ENCODE measurements around the gene SPAST. TPM values are rescaled to one million over a fixed set of nuclear protein-coding genes. Genes with fewer than 3 reads are reported as not detected.

SPAST gene
- total RNA-seq, 1 experiment from 2014 or later: 16.2 TPM

DNA sequence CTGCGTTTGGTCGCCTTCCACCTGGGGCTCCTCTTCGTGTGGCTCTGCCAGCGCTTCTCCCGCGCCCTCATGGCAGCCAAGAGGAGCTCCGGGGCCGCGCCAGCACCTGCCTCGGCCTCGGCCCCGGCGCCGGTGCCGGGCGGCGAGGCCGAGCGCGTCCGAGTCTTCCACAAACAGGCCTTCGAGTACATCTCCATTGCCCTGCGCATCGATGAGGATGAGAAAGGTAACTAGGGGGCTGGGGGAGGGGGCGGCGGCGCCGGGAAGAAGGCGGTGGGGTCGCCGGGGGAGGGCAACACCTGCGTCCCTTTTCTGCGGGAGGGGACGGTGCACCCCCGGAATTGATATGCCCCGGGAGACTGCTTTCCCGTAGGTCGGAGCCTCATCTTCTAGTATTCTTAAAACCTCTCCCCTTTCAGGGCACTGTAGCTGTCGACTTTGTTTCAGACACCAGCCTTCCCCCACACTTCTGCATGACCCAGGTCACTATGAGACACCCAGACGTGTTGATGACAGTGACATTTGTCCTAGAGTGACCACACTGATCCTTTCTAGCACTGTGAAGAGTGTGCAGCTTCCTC is 755 bp downstream of the SPAST start:
- ChIA-PET POLR2A (interaction anchor here (1.0 to 2.7 kb wide), 5 partner anchors 7 to 102 kb away, joined by 3 to 20 read pairs (median 3); partner anchors contain the start of genes DPY30 and SLC30A6), CTCF (interaction anchor here (1.0 to 1.3 kb wide), 3 partner anchors 10 to 72 kb away, joined by 4 to 5 read pairs (median 5); no protein-coding TSS in a partner anchor), RAD21 (ENCODE audit: low non-redundant PET in 1 of 2, low total read pairs in 2 of 2, uncharacterized antibody in 2 of 2, unreplicated experiment in 2 of 2) (interaction anchor here (0.7 to 0.8 kb wide), 2 partner anchors 101 to 180 kb away, joined by 3 read pairs; partner anchors contain the start of gene SLC30A6 (in 1 of the 2))
- Histone ChIP-seq H3K27me3 (ENCODE audit: insufficient read depth, low read length) (no peaks in the 10 kb centered on the region), H3K79me2 (ENCODE audit: insufficient read depth, low read length) (no peaks in the 10 kb centered on the region), H2AFZ (ENCODE audit: low read depth, low read length, poor library complexity, severe bottlenecking) (no peak overlapping the region), H3K36me3 (ENCODE audit: control insufficient read depth in 1 of 2, insufficient read depth in 2 of 2, low read length in 2 of 2) (no peaks in the 10 kb centered on the region), H3K27ac (ENCODE audit: low read depth, low read length) (peak overlapping the region; percentile 69), H3K9me3 (ENCODE audit: control insufficient read depth in 1 of 2, insufficient read depth in 1 of 2, low read depth in 1 of 2, low read length in 2 of 2) (no peaks in the 10 kb centered on the region), H3K4me1 (ENCODE audit: control insufficient read depth in 1 of 2, insufficient read depth in 2 of 2, low read length in 2 of 2) (peaks cover 0 to 17% of the 10 kb centered on the region in 2 experiments; a peak in 2 of 4 replicates), H3K9ac (ENCODE audit: low read length) (peak overlapping the region; percentile 76), H3K9me2 (ENCODE audit: insufficient read depth) (no peaks in the 10 kb centered on the region), H3K4me2 (ENCODE audit: low read length) (peak overlapping the region; percentile 87), H3K4me3 (replicated peaks in 1 of 2; ENCODE audit: low read depth in 1 of 2, low read length in 2 of 2) (peak overlapping the region; percentile 62 to 85), H4K20me1 (ENCODE audit: insufficient read depth) (no peaks in the 10 kb centered on the region)
- DNase-seq (ENCODE audit: low read depth, low spot score): no peak
- BruUV-seq (replicated peaks): no TSS peak
- TF ChIP-seq, protein P1, sequence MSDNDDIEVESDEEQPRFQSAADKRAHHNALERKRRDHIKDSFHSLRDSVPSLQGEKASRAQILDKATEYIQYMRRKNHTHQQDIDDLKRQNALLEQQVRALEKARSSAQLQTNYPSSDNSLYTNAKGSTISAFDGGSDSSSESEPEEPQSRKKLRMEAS (IDR thresholded peaks at IDR 0.05): no peak
- TF ChIP-seq ZFX (IDR thresholded peaks at IDR 0.05) (peak; percentile 33; the same call in 1 of the 2 replicates), POLR2A (IDR thresholded peaks at IDR 0.05; ENCODE audit: borderline replicate concordance, extremely low read depth, insufficient read depth, insufficient read length) (peak; percentile 12)
- intact Hi-C loops (cut with micrococcal nuclease): no loop called here
- ATAC-seq: no peak

DNA sequence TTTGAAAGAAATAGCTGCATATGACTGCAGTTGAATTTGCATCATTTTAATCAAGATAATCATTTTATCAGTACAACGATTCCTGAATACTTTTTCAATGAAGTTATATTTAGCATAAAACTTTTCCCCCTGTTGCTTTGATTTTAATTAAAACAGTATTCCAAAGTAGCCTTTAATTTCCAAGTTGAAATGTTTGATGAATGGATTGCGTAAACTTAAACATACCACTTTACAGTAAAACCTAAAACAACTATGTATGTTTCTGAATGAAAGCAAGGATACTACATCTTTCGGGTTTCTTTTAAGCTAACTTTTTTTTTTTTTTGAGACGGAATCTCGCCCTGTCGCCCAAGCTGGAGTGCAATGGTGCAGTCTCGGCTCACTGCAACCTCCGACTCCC is 1.4 kb downstream of the SPAST start:
- peak overlapping the region; percentile 76 for H3K9ac ChIP-seq (ENCODE audit: low read length)
- H4K20me1 ChIP-seq (ENCODE audit: insufficient read depth): no peaks in the 10 kb centered on the region
- BruUV-seq (replicated peaks): no TSS peak
- H3K79me2 ChIP-seq (ENCODE audit: insufficient read depth, low read length): no peaks in the 10 kb centered on the region
- peak overlapping the region; percentile 62 to 85 for H3K4me3 ChIP-seq (replicated peaks in 1 of 2; ENCODE audit: low read depth in 1 of 2, low read length in 2 of 2)
- no peaks in the 10 kb centered on the region for H3K36me3 ChIP-seq (ENCODE audit: control insufficient read depth in 1 of 2, insufficient read depth in 2 of 2, low read length in 2 of 2)
- DNase-seq (ENCODE audit: low read depth, low spot score): no peak
- no peaks in the 10 kb centered on the region for H3K9me2 ChIP-seq (ENCODE audit: insufficient read depth)
- no peaks in the 10 kb centered on the region for H3K27me3 ChIP-seq (ENCODE audit: insufficient read depth, low read length)
- peak overlapping the region; percentile 87 for H3K4me2 ChIP-seq (ENCODE audit: low read length)
- no peaks in the 10 kb centered on the region for H3K9me3 ChIP-seq (ENCODE audit: control insufficient read depth in 1 of 2, insufficient read depth in 1 of 2, low read depth in 1 of 2, low read length in 2 of 2)
- H3K4me1 ChIP-seq (ENCODE audit: control insufficient read depth in 1 of 2, insufficient read depth in 2 of 2, low read length in 2 of 2): peaks cover 0 to 17% of the 10 kb centered on the region in 2 experiments; a peak in 2 of 4 replicates
- H2AFZ ChIP-seq (ENCODE audit: low read depth, low read length, poor library complexity, severe bottlenecking): no peak overlapping the region
- intact Hi-C loops (cut with micrococcal nuclease): no loop called here
- ChIA-PET POLR2A (interaction anchor here (0.7 kb wide), 1 partner anchor 25 kb away, joined by 3 read pairs; the partner anchor contains the start of gene DPY30), CTCF (no interaction called here), RAD21 (ENCODE audit: low non-redundant PET in 1 of 2, low total read pairs in 2 of 2, uncharacterized antibody in 2 of 2, unreplicated experiment in 2 of 2) (no interaction called here)
- H3K27ac ChIP-seq (ENCODE audit: low read depth, low read length): no peak overlapping the region
- TF ChIP-seq EZH2 (IDR thresholded peaks at IDR 0.05): no peak
- no peak for ATAC-seq

Measured in HCT116 (cell line).